Large intestine (tissue), 3 donors: ENCODE data around the gene DNAJC8. TPM values are rescaled to one million over a fixed set of nuclear protein-coding genes. Genes with fewer than 3 reads are reported as not detected.
A peak's percentile ranks its signal among the peaks of the same experiment; 100 is the strongest.

Source experiments
- DNase-seq, 2 donors: peaks; one replicate each; pipeline versions ENCODE4 v3.0.0 to v3.0.0-alpha.2; 2013
- H3K27ac ChIP-seq: one replicate; pipeline ENCODE4 v1.5.1; 2013; ENCODE audit warnings: low read length
- H3K27me3 ChIP-seq: 2 replicates; pipeline ENCODE4 v1.6.1; 2013; ENCODE audit warnings: low read length; ENCODE audit not compliant: control insufficient read depth, insufficient read depth
- H3K36me3 ChIP-seq: 2 replicates; pipeline ENCODE4 v1.6.1; 2013; ENCODE audit warnings: low read length; ENCODE audit not compliant: control insufficient read depth, insufficient read depth
- H3K4me1 ChIP-seq: one replicate; pipeline ENCODE4 v1.6.1; 2013; ENCODE audit warnings: low read length; ENCODE audit not compliant: control insufficient read depth, insufficient read depth
- H3K4me3 ChIP-seq: one replicate; pipeline ENCODE4 v1.5.1; 2013; ENCODE audit warnings: low read length
- H3K9me3 ChIP-seq: one replicate; pipeline ENCODE4 v1.6.1; 2013; ENCODE audit warnings: mild to moderate bottlenecking, low read depth, low read length, moderate library complexity; ENCODE audit not compliant: control insufficient read depth
- WGBS: methylation state at CpG from one replicate; pipeline ENCODE4 v1.1.5; 2013; ENCODE audit warnings: low lambda C conversion rate; ENCODE audit not compliant: insufficient coverage; 5-methylcytosine and 5-hydroxymethylcytosine counted together
- polyA plus RNA-seq: library from polyadenylated mRNA; unstranded; fragments of 120-200 nt; gene quantifications from one replicate; pipeline ENCODE4 v1.2.1, GENCODE V29; 2013

The DNAJC8 gene
- polyA plus RNA-seq, 1 donor = 104 TPM

GRCh38 chr1:28205243-28205642 is 27.6 kb downstream of the DNAJC8 start:
- peak in 1 of 2 donors; percentile 46 for DNase-seq
- peaks cover 75% of the 10 kb centered on the region for H3K36me3 ChIP-seq
- H3K9me3 ChIP-seq = no peaks in the 10 kb centered on the region
- no peaks in the 10 kb centered on the region for H3K27me3 ChIP-seq
- no peak overlapping the region for H3K27ac ChIP-seq
- H3K4me3 ChIP-seq = no peak overlapping the region
- H3K4me1 ChIP-seq = peaks cover 4% of the 10 kb centered on the region
- WGBS = no CpG with 5 or more reads among the region's 4 CpGs

GRCh38 chr1:28200234-28200873 is 32.5 kb downstream of the DNAJC8 start:
- no peak overlapping the region for H3K27ac ChIP-seq
- peaks cover 6% of the 10 kb centered on the region for H3K4me1 ChIP-seq
- H3K27me3 ChIP-seq = no peaks in the 10 kb centered on the region
- no peaks in the 10 kb centered on the region for H3K9me3 ChIP-seq
- no peak overlapping the region for H3K4me3 ChIP-seq
- no CpG with 5 or more reads among the region's 6 CpGs for WGBS
- no peak for DNase-seq
- peaks cover 65% of the 10 kb centered on the region for H3K36me3 ChIP-seq

- 10% methylated on average over 2 of the region's 8 CpGs for WGBS
- Histone ChIP-seq H3K27ac (no peak overlapping the region), H3K36me3 (peaks cover 59% of the 10 kb centered on the region), H3K9me3 (no peaks in the 10 kb centered on the region), H3K4me1 (peaks cover 3% of the 10 kb centered on the region), H3K4me3 (no peak overlapping the region), H3K27me3 (no peaks in the 10 kb centered on the region)
- DNase-seq = peak; percentile 31 to 48
These were observed 33.2 kb downstream of the DNAJC8 start for GRCh38 chr1:28199328-28200233.

- Histone ChIP-seq H3K4me3 (no peak overlapping the region), H3K27me3 (no peaks in the 10 kb centered on the region), H3K4me1 (peaks cover 3% of the 10 kb centered on the region), H3K9me3 (no peaks in the 10 kb centered on the region), H3K27ac (no peak overlapping the region), H3K36me3 (peaks cover 42% of the 10 kb centered on the region)
- no peak for DNase-seq
- WGBS = 100% methylated on average over 2 of the region's 12 CpGs
These were observed 35.0 kb downstream of the DNAJC8 start for GRCh38 chr1:28197682-28198415.

GRCh38 chr1:28196330-28196729 is 36.5 kb downstream of the DNAJC8 start:
- Histone ChIP-seq H3K27ac (no peak overlapping the region), H3K9me3 (no peaks in the 10 kb centered on the region), H3K4me1 (peaks cover 3% of the 10 kb centered on the region), H3K36me3 (peaks cover 35% of the 10 kb centered on the region), H3K4me3 (no peak overlapping the region), H3K27me3 (no peaks in the 10 kb centered on the region)
- 80% methylated on average over 1 of the region's 3 CpGs for WGBS
- no peak for DNase-seq

- H3K36me3 ChIP-seq = peaks cover 30% of the 10 kb centered on the region
- no CpG with 5 or more reads among the region's 1 CpG for WGBS
- H3K9me3 ChIP-seq = no peaks in the 10 kb centered on the region
- no peaks in the 10 kb centered on the region for H3K27me3 ChIP-seq
- peaks cover 3% of the 10 kb centered on the region for H3K4me1 ChIP-seq
- DNase-seq = no peak
- H3K4me3 ChIP-seq = no peak overlapping the region
- H3K27ac ChIP-seq = no peak overlapping the region
These were observed 37.0 kb downstream of the DNAJC8 start for GRCh38 chr1:28195780-28196179.

- Histone ChIP-seq H3K27ac (no peak overlapping the region), H3K36me3 (peaks cover 20% of the 10 kb centered on the region), H3K27me3 (no peaks in the 10 kb centered on the region), H3K4me3 (no peak overlapping the region), H3K9me3 (no peaks in the 10 kb centered on the region), H3K4me1 (no peaks in the 10 kb centered on the region)
- DNase-seq = no peak
- 89% methylated on average over 3 of the region's 8 CpGs for WGBS
These were observed 38.3 kb downstream of the DNAJC8 start for GRCh38 chr1:28194326-28195035.

- Histone ChIP-seq H3K36me3 (peaks cover 12% of the 10 kb centered on the region), H3K27me3 (no peaks in the 10 kb centered on the region), H3K4me3 (no peak overlapping the region), H3K9me3 (no peaks in the 10 kb centered on the region), H3K27ac (no peak overlapping the region), H3K4me1 (no peaks in the 10 kb centered on the region)
- no CpG with 5 or more reads among the region's 8 CpGs for WGBS
- no peak for DNase-seq
These were observed 39.1 kb downstream of the DNAJC8 start for GRCh38 chr1:28193701-28194161.

GRCh38 chr1:28190996-28191645 is 41.7 kb downstream of the DNAJC8 start:
- Histone ChIP-seq H3K27me3 (no peaks in the 10 kb centered on the region), H3K4me3 (no peak overlapping the region), H3K27ac (no peak overlapping the region), H3K36me3 (no peaks in the 10 kb centered on the region), H3K9me3 (no peaks in the 10 kb centered on the region), H3K4me1 (no peaks in the 10 kb centered on the region)
- 100% methylated on average over 1 of the region's 12 CpGs for WGBS
- no peak for DNase-seq
